SK-N-SH (cell line): ENCODE results near the gene LIM2. TPM values are rescaled to one million over a fixed set of nuclear protein-coding genes. Genes with fewer than 3 reads are reported as not detected.

Experiments used
- CTCF ChIA-PET: fragments of 300-600, 350-600 bp; formaldehyde crosslinking; extraction: SDS; loops from one replicate; lab custom pipeline; 2021; lab: Yijun Ruan, JAX
- POLR2A ChIA-PET: fragments of 350-600 bp; sonication (Branson Sonifier 250); formaldehyde crosslinking; extraction: SDS; loops from one replicate; lab custom pipeline; 2020; ENCODE audit warnings: antibody characterized with exemption, inconsistent platforms; lab: Yijun Ruan, JAX
- DNase-seq: peaks from one replicate; pipeline ENCODE4 v3.0.0; 2012
- H2AFZ ChIP-seq: fragments of 200-600 bp; sonication (generic); 2 replicates; pipeline ENCODE4 v1.8.1; 2016; ENCODE audit warnings: antibody characterized with exemption, mild to moderate bottlenecking, low read depth
- H3F3A ChIP-seq: fragments of 200-600 bp; sonication (generic); replicated peaks from 2 replicates; pipeline ENCODE3; 2016; ENCODE audit warnings: antibody characterized with exemption, mild to moderate bottlenecking; ENCODE audit not compliant: insufficient read depth
- H3K27ac ChIP-seq, 2 experiments: fragments of 200-500 bp in 1 of 2; fragments of 200-600 bp in 1 of 2; sonication (Bioruptor generic) in 1 of 2; sonication (generic), shearing (Covaris generic) in 1 of 2; 2 replicates each; pipeline versions ENCODE4 v1.5.1 to v1.6.1; 2014 to 2016; ENCODE audit warnings: low read depth in 2 of 2, inconsistent platforms in 1 of 2, low read length in 1 of 2, mild to moderate bottlenecking in 1 of 2, mixed read lengths in 1 of 2
- H3K27me3 ChIP-seq: fragments of 200-600 bp; sonication (generic), shearing (Covaris generic); 2 replicates; pipeline ENCODE4 v1.6.1; 2016; ENCODE audit warnings: mixed run types; ENCODE audit not compliant: insufficient read depth
- H3K36me3 ChIP-seq, 2 experiments: fragments of 200-500 bp in 1 of 2; fragments of 200-600 bp in 1 of 2; sonication (Bioruptor generic) in 1 of 2; sonication (generic) in 1 of 2; replicated peaks in 1 of 2; 2 replicates each; pipeline versions ENCODE3 to v1.5.1; 2014 to 2016; ENCODE audit warnings: low read length in 1 of 2, mild to moderate bottlenecking in 1 of 2; ENCODE audit not compliant: insufficient read depth in 2 of 2, control insufficient read depth in 1 of 2
- H3K4me1 ChIP-seq, 2 experiments: fragments of 200-500 bp in 1 of 2; fragments of 200-600 bp in 1 of 2; sonication (Bioruptor generic) in 1 of 2; sonication (generic), shearing (Covaris generic) in 1 of 2; 2 replicates each; pipeline versions ENCODE4 v1.5.1 to v1.6.1; 2014 to 2016; ENCODE audit warnings: low read depth in 1 of 2, low read length in 1 of 2, mixed run types in 1 of 2; ENCODE audit not compliant: insufficient read depth in 2 of 2, control insufficient read depth in 1 of 2
- H3K4me2 ChIP-seq: fragments of 200-600 bp; sonication (generic), shearing (Covaris generic); 2 replicates; pipeline ENCODE4 v1.6.1; 2017; ENCODE audit warnings: mixed run types
- H3K4me3 ChIP-seq, 2 experiments: fragments of 200-500 bp in 1 of 2; fragments of 200-600 bp in 1 of 2; sonication (Bioruptor generic) in 1 of 2; sonication (generic), shearing (Covaris generic) in 1 of 2; 2 replicates each; pipeline versions ENCODE4 v1.5.1 to v1.8.1; 2014 to 2016; ENCODE audit warnings: low read depth in 2 of 2, inconsistent platforms in 1 of 2, low read length in 1 of 2, mild to moderate bottlenecking in 1 of 2, mixed read lengths in 1 of 2, moderate library complexity in 1 of 2
- H3K79me2 ChIP-seq: fragments of 200-600 bp; sonication (generic); 2 replicates; pipeline ENCODE4 v1.8.1; 2017; ENCODE audit warnings: mild to moderate bottlenecking; ENCODE audit not compliant: insufficient read depth
- H3K9ac ChIP-seq: fragments of 200-600 bp; sonication (generic); 2 replicates; pipeline ENCODE4 v1.6.1; 2017; ENCODE audit warnings: mixed run types
- H3K9me2 ChIP-seq: fragments of 200-600 bp; sonication (generic); 2 replicates; pipeline ENCODE4 v1.6.1; 2017; ENCODE audit warnings: mixed run types
- H3K9me3 ChIP-seq: fragments of 200-600 bp; sonication (generic); 2 replicates; pipeline ENCODE4 v1.6.1; 2017; ENCODE audit warnings: mixed run types, mild to moderate bottlenecking, moderate library complexity
- H4K20me1 ChIP-seq: fragments of 200-600 bp; sonication (generic); 2 replicates; pipeline ENCODE4 v1.6.1; 2017; ENCODE audit warnings: mild to moderate bottlenecking, mixed run types; ENCODE audit not compliant: insufficient read depth
- ELF1 ChIP-seq: IDR thresholded peaks from 2 replicates; pipeline ENCODE4 v1.4.0; 2012
- EZH2phosphoT487 ChIP-seq: fragments of 200-600 bp; sonication (generic); IDR thresholded peaks from 2 replicates; pipeline ENCODE4 v1.6.1; 2017; ENCODE audit warnings: low read depth, mixed run types, mild to moderate bottlenecking, antibody characterized with exemption, moderate library complexity, borderline replicate concordance
- FOSL2 ChIP-seq: IDR thresholded peaks from 2 replicates; pipeline ENCODE4 v1.4.0; 2012; ENCODE audit warnings: low read depth, mild to moderate bottlenecking, moderate library complexity, borderline replicate concordance
- GABPA ChIP-seq: IDR thresholded peaks from 2 replicates; pipeline ENCODE4 v1.4.0; 2012; ENCODE audit warnings: low read depth, mild to moderate bottlenecking
- IRF3 ChIP-seq: fragments of 150-350 bp; IDR thresholded peaks from 2 replicates; pipeline ENCODE4 v1.6.1; 2016; ENCODE audit warnings: mild to moderate bottlenecking, low read depth, low read length
- MEF2A ChIP-seq: IDR thresholded peaks from 2 replicates; pipeline ENCODE4 v1.4.0; 2012; ENCODE audit warnings: low read depth, borderline replicate concordance
- MXI1 ChIP-seq: IDR thresholded peaks from 2 replicates; pipeline ENCODE4 v1.6.1; 2012; ENCODE audit warnings: mild to moderate bottlenecking, low read depth, low read length, improper control_type of control experiment
- NFIC ChIP-seq: IDR thresholded peaks from 2 replicates; pipeline ENCODE4 v1.4.0; 2012; ENCODE audit warnings: borderline replicate concordance
- POLR2AphosphoS5 ChIP-seq: IDR thresholded peaks from 2 replicates; pipeline ENCODE4 v1.6.1; 2012; ENCODE audit warnings: low read depth, low read length
- REST ChIP-seq: IDR thresholded peaks from 2 replicates; pipeline ENCODE4 v1.6.1; 2012; ENCODE audit warnings: mild to moderate bottlenecking, low read depth, low read length, moderate library complexity
- RFX5 ChIP-seq: IDR thresholded peaks from 2 replicates; pipeline ENCODE4 v1.6.1; 2012; ENCODE audit warnings: mild to moderate bottlenecking, improper control_type of control experiment, low read length
- TEAD4 ChIP-seq: IDR thresholded peaks from 2 replicates; pipeline ENCODE4 v1.4.0; 2012; ENCODE audit warnings: mild to moderate bottlenecking, borderline replicate concordance; ENCODE audit not compliant: insufficient read depth
- WGBS: methylation state at CpG from one replicate; pipeline ENCODE4 v1.1.6; 2017; ENCODE audit warnings: low lambda C conversion rate; 5-methylcytosine and 5-hydroxymethylcytosine counted together
- polyA plus RNA-seq, 3 experiments: library from polyadenylated mRNA; depleted of rRNA; stranded (reverse); fragments of >200 nt; gene quantifications; 2 replicates each; pipeline ENCODE4 v1.2.3, GENCODE V29; 2012

Gene LIM2
- polyA plus RNA-seq, 1 of the 3 experiments (the other 2 are of a cell fraction): not detected

- no peak for TF ChIP-seq REST
- TF ChIP-seq, all 33 proteins: peak for 0
Observed at GRCh38 chr19:51375504-51376221, 12.1 kb downstream of the LIM2 start (continued).

- Histone ChIP-seq H3K4me1 (peaks cover 0 to 7% of the 10 kb centered on the region in 2 experiments; a peak in 1 of 4 replicates), H3K4me3 (no peak within 1 kb of the TSS), H3K9ac (no peak within 1 kb of the TSS), H3K9me2 (no peaks in the 10 kb centered on the region), H3K79me2 (no peaks in the 10 kb centered on the region), H3F3A (no peaks in the 10 kb centered on the region), H3K27ac (no peak within 1 kb of the TSS), H2AFZ (no peak within 1 kb of the TSS), H4K20me1 (no peaks in the 10 kb centered on the region), H3K4me2 (no peak within 1 kb of the TSS), H3K36me3 (no peaks in the 10 kb centered on the region), H3K9me3 (no peaks in the 10 kb centered on the region), H3K27me3 (peaks cover 20% of the 10 kb centered on the region; the same call in 1 of the 2 replicates)
- 30% methylated on average over 8 of the region's 9 CpGs for WGBS
- ChIA-PET CTCF (interaction anchor here (1.0 kb wide), 1 partner anchor 66 kb away, joined by 3 read pairs; no protein-coding TSS in a partner anchor), POLR2A (no interaction called here)
- no peak for TF ChIP-seq FOSL2
- DNase-seq: no peak
Observed at GRCh38 chr19:51372649-51373504, 14.9 kb downstream of the LIM2 start, which contains the start of gene NKG7. TSS of gene NKG7 (minus strand) at chr19:51372654. CDS start at chr19:51372535, 119 bp downstream.

GRCh38 chr19:51372021-51372648 lies 15.6 kb downstream of the LIM2 start:
- ChIA-PET CTCF (interaction anchor here (1.0 kb wide), 1 partner anchor 67 kb away, joined by 3 read pairs; no protein-coding TSS in a partner anchor), POLR2A (no interaction called here)
- WGBS: 51% methylated on average over 11 of the region's 18 CpGs
- TF ChIP-seq NFIC (no peak), TEAD4 (no peak), POLR2AphosphoS5 (no peak), IRF3 (no peak), REST (no peak), FOSL2 (no peak), MEF2A (no peak), MXI1 (no peak), EZH2phosphoT487 (no peak), GABPA (no peak), RFX5 (no peak), ELF1 (no peak)

More at GRCh38 chr19:51372021-51372648, 15.6 kb downstream of the LIM2 start:
- Histone ChIP-seq H3K9me3 (no peaks in the 10 kb centered on the region), H3K27me3 (peaks cover 20% of the 10 kb centered on the region; the same call in 1 of the 2 replicates), H3K4me3 (no peak overlapping the region), H3K4me1 (peaks cover 0 to 7% of the 10 kb centered on the region in 2 experiments; a peak in 1 of 4 replicates), H3K9ac (no peak overlapping the region), H3K36me3 (no peaks in the 10 kb centered on the region), H3K9me2 (no peaks in the 10 kb centered on the region), H3K79me2 (no peaks in the 10 kb centered on the region), H2AFZ (no peak overlapping the region), H4K20me1 (no peaks in the 10 kb centered on the region), H3K4me2 (no peak overlapping the region), H3K27ac (no peak overlapping the region), H3F3A (no peaks in the 10 kb centered on the region)
- DNase-seq: no peak
